ENCODE measurements around the gene SETBP1.

The SETBP1 gene

GRCh38 chr18:44777457-44778192 lies 96.9 kb downstream of the SETBP1 start:
- H3K4me3 ChIP-seq (ENCODE audit: low read depth, low read length): no peak overlapping the region
- no peak overlapping the region for H3K27ac ChIP-seq (ENCODE audit: extremely low read depth, low read depth, low read length)
- ChIA-PET CTCF (no interaction called here), POLR2A (no interaction called here)
- no peak for TF ChIP-seq ZNF626 (tag by site-specific recombination; IDR thresholded peaks at IDR 0.05)
- TF ChIP-seq ZNF624 (tag by site-specific recombination; IDR thresholded peaks at IDR 0.05): no peak
- TF ChIP-seq ZBTB21 (tag by site-specific recombination; IDR thresholded peaks at IDR 0.05): no peak
- TF ChIP-seq BCL11B (tag by site-specific recombination; IDR thresholded peaks at IDR 0.05; ENCODE audit: low read depth): no peak
- no peak for TF ChIP-seq ZNF121 (tag by site-specific recombination; IDR thresholded peaks at IDR 0.05)
- no peak for TF ChIP-seq ZNF174 (tag by site-specific recombination; IDR thresholded peaks at IDR 0.05)
- TF ChIP-seq TSHZ1 (tag by site-specific recombination; IDR thresholded peaks at IDR 0.05; ENCODE audit: borderline replicate concordance): no peak
- no peaks in the 10 kb centered on the region for H3K36me3 ChIP-seq (ENCODE audit: control insufficient read depth in 2 of 2, insufficient read depth in 1 of 2, low read length in 2 of 2)
- peaks cover 4% of the 10 kb centered on the region; the same call in 1 of the 2 replicates for H3K4me1 ChIP-seq (ENCODE audit: control insufficient read depth, insufficient read depth, low read length)
- no peaks in the 10 kb centered on the region for H3K9me3 ChIP-seq (ENCODE audit: control insufficient read depth, insufficient read depth, low read depth, low read length)

- Histone ChIP-seq H3K4me3 (ENCODE audit: low read depth, low read length) (no peak overlapping the region), H3K4me1 (ENCODE audit: control insufficient read depth, insufficient read depth, low read length) (peaks cover 4% of the 10 kb centered on the region; the same call in 1 of the 2 replicates), H3K36me3 (ENCODE audit: control insufficient read depth in 2 of 2, insufficient read depth in 1 of 2, low read length in 2 of 2) (no peaks in the 10 kb centered on the region), H3K9me3 (ENCODE audit: control insufficient read depth, insufficient read depth, low read depth, low read length) (no peaks in the 10 kb centered on the region), H3K27ac (ENCODE audit: extremely low read depth, low read depth, low read length) (no peak overlapping the region)
- TF ChIP-seq ZSCAN30 (tag by site-specific recombination; IDR thresholded peaks at IDR 0.05) (no peak), ZNF2 (tag by site-specific recombination; IDR thresholded peaks at IDR 0.05) (no peak), ZBTB1 (tag by site-specific recombination; IDR thresholded peaks at IDR 0.05) (no peak), ZNF341 (tag by site-specific recombination; IDR thresholded peaks at IDR 0.05; ENCODE audit: low read depth) (peak; percentile 80), ZIC2 (tag by site-specific recombination; IDR thresholded peaks at IDR 0.05) (peak; percentile 21; the same call in 1 of the 2 replicates), KLF8 (tag by site-specific recombination; IDR thresholded peaks at IDR 0.05) (no peak), ZBTB26 (tag by site-specific recombination; optimal IDR thresholded peaks at IDR 0.05) (no peak), ZBTB48 (tag by site-specific recombination; IDR thresholded peaks at IDR 0.05) (no peak)
- ChIA-PET POLR2A (no interaction called here), CTCF (interaction anchor here (0.6 kb wide), 1 partner anchor 95 kb away, joined by 4 read pairs; no protein-coding TSS in a partner anchor)
Measured at GRCh38 chr18:44778788-44779187, 98.1 kb downstream of the SETBP1 start.

GRCh38 chr18:44779753-44780292 lies 99.1 kb downstream of the SETBP1 start:
- ChIA-PET POLR2A (interaction anchor here (0.6 kb wide), 1 partner anchor 26 kb away, joined by 4 read pairs; no protein-coding TSS in a partner anchor), CTCF (no interaction called here)
- TF ChIP-seq ZIC2 (tag by site-specific recombination; IDR thresholded peaks at IDR 0.05): 0 out of 2 replicates have a peak, but pooled peaks have one; percentile 24
- 0 out of 2 replicates have a peak, but pooled peaks have one; percentile 58 for TF ChIP-seq ZSCAN4 (tag by site-specific recombination; IDR thresholded peaks at IDR 0.05)
- TF ChIP-seq ZNF664 (tag by site-specific recombination; IDR thresholded peaks at IDR 0.05): no peak

More at GRCh38 chr18:44779753-44780292, 99.1 kb downstream of the SETBP1 start:
- Histone ChIP-seq H3K4me3 (ENCODE audit: low read depth, low read length) (no peak overlapping the region), H3K4me1 (ENCODE audit: control insufficient read depth, insufficient read depth, low read length) (peaks cover 4% of the 10 kb centered on the region; the same call in 1 of the 2 replicates), H3K27ac (ENCODE audit: extremely low read depth, low read depth, low read length) (no peak overlapping the region), H3K9me3 (ENCODE audit: control insufficient read depth, insufficient read depth, low read depth, low read length) (no peaks in the 10 kb centered on the region), H3K36me3 (ENCODE audit: control insufficient read depth in 2 of 2, insufficient read depth in 1 of 2, low read length in 2 of 2) (no peaks in the 10 kb centered on the region)
